IMR-90 (cell line): ENCODE measurements around the gene SELENOS.

Experiments
- CTCF ChIP-seq: conservative IDR thresholded peaks from 2 replicates; pipeline ENCODE4 v1.5.1; 2012; ENCODE audit warnings: mild to moderate bottlenecking, low read depth, low read length, improper control_type of control experiment
- MXI1 ChIP-seq: IDR thresholded peaks from 2 replicates; pipeline ENCODE4 v1.6.1; 2012; ENCODE audit warnings: low read depth, mild to moderate bottlenecking, low read length, moderate library complexity, borderline replicate concordance
- POLR2A ChIP-seq: IDR thresholded peaks from 2 replicates; pipeline ENCODE4 v1.6.1; 2012; ENCODE audit warnings: mild to moderate bottlenecking, low read depth, low read length

- no peak for TF ChIP-seq POLR2A
- TF ChIP-seq CTCF, result no peak
- TF ChIP-seq MXI1, result no peak
Measured at GRCh38 chr15:101324524-101325177, 47.4 kb upstream of the SELENOS start.
